Stomach smooth muscle (tissue), 2 donors: Measurements from ENCODE around the gene MYL3.
"Not testable (repeated sequence)": the region's sequence is repeated elsewhere in the genome, so short reads cannot be mapped to it uniquely, and the experiment has no call there.

ENCODE experiments used
- H3K27ac ChIP-seq: one replicate; pipeline ENCODE4 v1.7.0; 2013; ENCODE audit warnings: mild to moderate bottlenecking, low read length, inconsistent platforms
- H3K27me3 ChIP-seq, 2 donors: one replicate each; pipeline ENCODE4 v1.7.0; 2013; ENCODE audit warnings: low read length in 2 of 2; ENCODE audit not compliant: insufficient read depth in 2 of 2, control insufficient read depth in 1 of 2
- H3K36me3 ChIP-seq, 2 donors: one replicate each; pipeline ENCODE4 v1.7.0; 2013; ENCODE audit warnings: low read length in 2 of 2; ENCODE audit not compliant: control insufficient read depth in 2 of 2, insufficient read depth in 2 of 2
- H3K4me1 ChIP-seq: one replicate; pipeline ENCODE4 v1.7.0; 2013; ENCODE audit warnings: low read length; ENCODE audit not compliant: control insufficient read depth, insufficient read depth
- H3K4me3 ChIP-seq, 2 donors: one replicate each; pipeline ENCODE4 v1.7.0; 2013; ENCODE audit warnings: low read length in 2 of 2
- H3K9ac ChIP-seq, 2 donors: one replicate each; pipeline ENCODE4 v1.7.0; 2013; ENCODE audit warnings: low read length in 2 of 2, mild to moderate bottlenecking in 1 of 2
- H3K9me3 ChIP-seq, 2 donors: one replicate each; pipeline ENCODE4 v1.7.0; 2013; ENCODE audit warnings: low read length in 2 of 2; ENCODE audit not compliant: control insufficient read depth in 2 of 2
- donor health status: healthy.
- donor health status: Pancreatic carcinoma.

The MYL3 gene

DNA sequence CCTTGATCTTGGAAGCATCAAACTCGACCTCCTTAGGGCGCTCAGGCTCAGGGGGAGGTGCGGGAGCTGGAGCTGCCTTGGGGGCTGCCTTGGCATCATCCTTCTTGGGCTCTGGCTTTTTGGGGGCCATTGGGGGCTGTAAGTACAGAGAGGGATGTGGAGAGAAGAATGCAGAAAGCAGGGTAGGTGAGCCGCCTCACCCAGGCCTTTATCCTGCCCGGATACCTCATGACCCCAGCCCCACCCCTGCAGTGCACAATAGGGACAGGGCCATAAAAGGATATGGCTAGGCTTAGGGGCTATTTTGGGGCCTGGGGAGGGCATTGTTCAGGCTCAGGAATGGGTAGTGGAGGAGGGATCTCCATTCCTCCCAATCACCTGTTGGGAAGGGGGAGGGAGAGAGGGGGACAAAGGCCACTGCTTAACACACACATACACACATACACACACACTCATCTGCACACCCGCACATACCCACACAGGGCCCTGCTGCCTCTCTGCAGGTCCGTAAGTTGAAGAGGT, at the start of gene MYL3:
Gene MYL3 (minus strand): TSS at position 184 of the 522 bp plus-strand sequence. CDS start 54 bp downstream, at position 130.
- peaks cover 17% of the 10 kb centered on the region for H3K4me1 ChIP-seq
- H3K36me3 ChIP-seq: no peaks in the 10 kb centered on the region
- no peaks in the 10 kb centered on the region for H3K9me3 ChIP-seq
- H3K4me3 ChIP-seq: no peak within 1 kb of the TSS
- H3K9ac ChIP-seq: no peak within 1 kb of the TSS
- no peak within 1 kb of the TSS for H3K27ac ChIP-seq
- no peaks in the 10 kb centered on the region for H3K27me3 ChIP-seq

DNA sequence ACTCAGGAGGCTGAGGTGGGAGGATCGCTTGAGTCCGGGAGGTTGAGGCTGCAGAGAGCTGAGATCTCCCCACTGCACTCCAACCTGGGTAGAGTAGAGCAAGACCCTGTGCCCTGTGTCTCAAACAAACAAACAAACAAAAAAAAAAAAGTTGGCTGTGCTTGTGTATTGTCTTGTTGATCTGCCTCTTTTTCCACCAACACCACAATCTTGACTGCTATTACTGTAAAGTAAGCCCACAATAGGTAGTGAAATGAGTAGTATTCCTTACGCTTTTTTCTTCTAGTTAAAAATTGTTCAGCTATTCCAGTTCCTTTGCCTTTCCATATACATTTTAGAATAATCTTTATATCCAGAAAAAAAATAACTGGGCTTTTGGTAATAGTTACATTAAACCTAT, 49.7 kb upstream of the MYL3 start:
- Histone ChIP-seq H3K9ac (no peak overlapping the region), H3K36me3 (peaks cover 3 to 4% of the 10 kb centered on the region in 2 donors), H3K4me1 (peaks cover 24% of the 10 kb centered on the region), H3K4me3 (no peak overlapping the region), H3K27ac (no peak overlapping the region), H3K27me3 (peaks cover 0 to 4% of the 10 kb centered on the region in 2 donors), H3K9me3 (no peaks in the 10 kb centered on the region)

DNA sequence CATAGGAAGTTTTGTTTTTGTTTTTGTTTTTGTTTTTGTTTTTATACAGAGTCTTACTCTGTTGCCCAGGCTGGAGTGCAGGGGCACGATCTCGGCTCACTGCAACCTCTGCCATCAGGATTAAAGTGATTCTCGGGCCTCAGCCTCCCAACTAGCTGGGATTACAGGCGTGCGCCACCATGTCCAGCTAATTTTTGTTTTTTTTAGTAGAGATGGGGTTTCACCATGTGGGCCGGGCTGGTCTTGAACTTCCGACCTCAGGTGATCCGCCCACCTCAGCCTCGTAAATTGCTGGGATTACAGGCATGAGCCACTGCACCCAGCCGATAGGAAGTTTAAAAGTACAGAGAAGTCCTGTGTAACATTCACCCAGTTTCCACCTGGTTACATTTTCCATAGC, 47.7 kb upstream of the MYL3 start:
- H3K4me3 ChIP-seq, H3K9me3 ChIP-seq, H3K27ac ChIP-seq, H3K27me3 ChIP-seq, H3K36me3 ChIP-seq, H3K9ac ChIP-seq: not testable (repeated sequence)
- peaks cover 24% of the 10 kb centered on the region for H3K4me1 ChIP-seq

DNA sequence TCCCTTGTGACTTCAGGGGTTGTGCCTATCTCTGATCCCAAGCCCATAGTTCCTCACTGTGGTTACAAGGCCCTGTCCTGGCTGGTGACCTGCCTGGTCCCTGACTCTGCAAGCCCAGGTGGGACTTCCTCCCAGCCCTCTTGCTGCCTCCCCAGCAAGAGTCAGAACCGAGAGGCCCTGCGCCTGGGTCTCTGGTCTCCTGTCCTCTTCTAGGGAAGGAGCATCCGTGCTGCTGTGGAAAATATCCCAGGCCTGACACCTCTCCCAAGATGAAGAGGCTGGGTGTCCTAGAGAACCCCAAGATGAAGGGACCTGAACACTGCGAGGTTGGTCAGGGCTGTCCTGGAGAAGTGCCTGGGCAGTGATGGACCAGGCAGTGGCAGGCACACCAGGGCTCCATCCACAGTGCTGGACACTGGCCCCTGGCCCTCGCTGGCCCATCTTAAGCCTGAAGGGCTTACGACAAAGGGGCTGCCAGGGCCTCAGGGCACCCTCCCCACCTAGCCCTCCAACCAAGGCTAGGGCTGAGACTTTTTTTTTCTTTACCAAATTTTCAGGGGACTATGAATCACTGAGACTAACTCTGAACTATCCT, 47.0 kb upstream of the MYL3 start:
- peak overlapping the region in 1 of 2 donors; percentile 42 for H3K9ac ChIP-seq
- peaks cover 24% of the 10 kb centered on the region for H3K4me1 ChIP-seq
- H3K9me3 ChIP-seq: no peaks in the 10 kb centered on the region
- no peak overlapping the region for H3K4me3 ChIP-seq
- H3K27ac ChIP-seq: no peak overlapping the region
- no peaks in the 10 kb centered on the region for H3K36me3 ChIP-seq
- peaks cover 0 to 5% of the 10 kb centered on the region in 2 donors for H3K27me3 ChIP-seq

DNA sequence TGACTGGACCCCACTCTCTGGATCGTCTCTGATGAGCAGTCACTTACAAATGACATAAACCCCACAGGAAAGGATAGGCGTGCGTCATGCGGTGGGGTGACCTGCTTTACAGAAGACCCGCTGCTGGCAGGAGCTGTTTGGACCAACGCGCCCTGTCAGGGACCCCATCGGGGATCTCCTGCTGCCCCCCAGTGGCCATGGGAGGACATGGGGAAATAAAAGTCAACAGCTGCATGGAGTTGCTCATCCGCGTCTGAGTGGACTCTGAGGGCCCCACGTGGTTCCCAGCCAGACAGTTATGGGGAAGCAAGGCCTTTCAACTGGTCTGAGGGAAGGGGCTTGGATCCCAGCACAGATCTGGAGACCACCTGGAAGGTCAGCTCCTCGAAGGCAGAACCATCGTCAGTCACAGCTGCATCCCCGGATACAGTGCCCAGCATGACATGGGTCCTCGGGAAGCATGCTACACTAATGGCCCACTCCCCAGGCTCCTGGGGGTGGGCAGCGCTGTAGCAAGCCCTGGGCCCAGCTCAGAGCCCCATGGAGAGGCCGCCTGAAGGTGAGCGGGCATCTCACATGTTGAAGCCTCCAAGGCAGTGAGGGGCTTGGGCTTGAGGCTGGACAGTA, 46.4 kb upstream of the MYL3 start:
- Histone ChIP-seq H3K4me1 (peaks cover 24% of the 10 kb centered on the region), H3K27me3 (peaks cover 0 to 6% of the 10 kb centered on the region in 2 donors), H3K4me3 (peak overlapping the region; percentile 42 to 54), H3K36me3 (no peaks in the 10 kb centered on the region), H3K27ac (no peak overlapping the region), H3K9me3 (no peaks in the 10 kb centered on the region), H3K9ac (peak overlapping the region in 1 of 2 donors; percentile 42)

DNA sequence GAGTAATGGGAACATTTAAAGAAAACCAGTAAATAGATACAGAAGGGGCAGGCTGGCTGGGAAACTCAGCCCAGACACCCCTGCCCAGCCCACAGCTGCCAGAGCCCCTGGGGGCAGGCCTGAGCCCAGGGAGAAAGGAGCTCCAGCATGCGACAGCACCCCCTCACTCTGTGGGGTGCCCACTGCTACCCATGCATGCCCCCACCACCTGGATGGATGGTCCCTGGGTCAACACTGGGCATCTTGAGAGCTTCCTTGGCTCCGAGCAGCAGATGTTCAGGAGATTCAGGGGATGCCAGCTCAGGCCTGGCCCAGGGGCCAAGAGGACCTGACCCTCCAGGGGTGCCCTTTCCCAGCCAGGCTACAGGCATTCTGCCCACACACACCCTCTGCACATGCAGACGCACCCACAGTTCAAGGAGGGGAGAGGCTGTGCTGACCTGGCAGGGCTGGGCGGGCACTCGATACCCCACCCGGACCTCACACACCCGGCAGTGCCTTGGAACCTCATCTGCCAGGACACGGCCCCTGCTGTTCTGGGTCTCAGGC, 45.8 kb upstream of the MYL3 start:
- H3K4me1 ChIP-seq: peaks cover 23% of the 10 kb centered on the region
- H3K9me3 ChIP-seq: no peaks in the 10 kb centered on the region
- peaks cover 0 to 7% of the 10 kb centered on the region in 2 donors for H3K27me3 ChIP-seq
- H3K4me3 ChIP-seq: peak overlapping the region; percentile 42 to 54
- H3K36me3 ChIP-seq: no peaks in the 10 kb centered on the region
- H3K27ac ChIP-seq: no peak overlapping the region
- H3K9ac ChIP-seq: peak overlapping the region in 1 of 2 donors; percentile 29

DNA sequence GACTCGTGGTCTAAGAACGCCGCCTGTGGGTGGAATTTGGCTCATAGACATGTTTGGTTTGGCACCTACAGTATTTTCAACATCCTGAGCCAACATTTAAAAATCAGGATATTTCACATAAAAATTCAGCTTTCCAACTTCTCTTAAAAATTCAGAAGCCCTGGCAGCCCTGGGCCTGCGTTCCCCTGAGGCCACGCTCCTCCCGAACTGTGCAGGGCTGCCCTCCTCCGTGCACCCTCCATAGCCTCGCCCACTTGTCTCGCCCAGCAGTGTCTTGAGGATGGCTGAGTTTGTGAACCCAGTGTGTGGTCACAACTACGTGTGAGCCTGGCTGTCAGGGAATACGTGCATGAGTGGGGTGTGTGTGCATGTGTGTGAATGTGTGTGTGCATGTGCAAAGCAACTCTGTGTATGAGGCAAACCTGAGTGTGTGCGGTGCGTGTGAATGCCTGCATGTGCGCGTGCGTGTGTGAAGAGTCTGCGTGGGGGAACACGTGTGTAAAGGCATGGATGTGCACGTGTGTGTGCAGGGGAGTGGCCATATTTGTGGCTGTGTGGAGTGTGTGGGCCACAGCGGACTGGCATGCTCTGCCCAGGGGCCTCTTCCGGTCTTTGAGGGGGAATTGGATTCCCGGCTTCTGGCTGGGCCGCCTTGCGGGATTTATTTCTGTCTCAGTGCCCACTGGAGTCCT, 45.2 kb upstream of the MYL3 start:
- Histone ChIP-seq H3K27me3 (peaks cover 0 to 7% of the 10 kb centered on the region in 2 donors), H3K27ac (no peak overlapping the region), H3K4me3 (no peak overlapping the region), H3K4me1 (peaks cover 17% of the 10 kb centered on the region), H3K9me3 (no peaks in the 10 kb centered on the region), H3K36me3 (no peaks in the 10 kb centered on the region), H3K9ac (no peak overlapping the region)

DNA sequence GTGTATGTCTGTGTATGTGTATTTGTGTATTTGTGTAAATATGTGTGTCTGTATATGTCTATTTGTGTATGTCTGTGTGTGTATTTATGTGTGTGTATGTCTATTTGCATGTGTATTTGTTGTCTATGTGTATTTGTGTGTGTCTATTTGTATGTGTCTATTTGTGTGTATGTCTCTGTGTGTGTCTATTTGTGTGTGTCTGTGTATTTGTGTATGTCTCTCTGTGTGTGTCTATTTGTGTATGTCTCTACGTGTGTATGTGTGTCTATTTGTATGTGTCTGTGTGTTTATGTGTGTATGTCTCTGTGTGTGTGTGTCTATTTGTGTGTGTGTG, 44.7 kb upstream of the MYL3 start:
- Histone ChIP-seq H3K27me3 (peaks cover 0 to 7% of the 10 kb centered on the region in 2 donors), H3K9ac (no peak overlapping the region), H3K4me1 (peaks cover 15% of the 10 kb centered on the region), H3K4me3 (no peak overlapping the region), H3K36me3 (no peaks in the 10 kb centered on the region), H3K9me3 (no peaks in the 10 kb centered on the region), H3K27ac (no peak overlapping the region)

DNA sequence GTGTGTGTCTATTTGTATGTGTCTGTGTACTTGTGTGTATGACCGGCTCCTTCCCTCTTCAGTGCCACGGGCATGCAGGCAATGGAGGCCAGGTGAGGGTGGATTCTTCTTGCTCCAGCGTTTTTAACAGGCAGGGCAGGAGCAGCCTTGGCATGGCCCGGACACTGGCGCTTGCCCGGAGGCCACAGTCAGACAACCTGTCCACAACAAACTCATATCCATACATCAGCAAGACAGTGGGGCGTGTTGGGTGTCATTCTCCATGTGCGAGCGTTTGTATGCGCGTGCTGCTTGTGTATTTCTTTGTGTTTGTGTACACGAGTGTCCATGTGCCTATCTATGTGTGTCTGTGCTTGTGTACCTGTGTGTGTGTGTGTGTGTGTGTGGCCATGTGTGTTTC, 44.0 kb upstream of the MYL3 start:
- no peaks in the 10 kb centered on the region for H3K36me3 ChIP-seq
- H3K27me3 ChIP-seq: peaks cover 0 to 7% of the 10 kb centered on the region in 2 donors
- H3K9me3 ChIP-seq: no peaks in the 10 kb centered on the region
- no peak overlapping the region for H3K4me3 ChIP-seq
- H3K27ac ChIP-seq: no peak overlapping the region
- H3K4me1 ChIP-seq: peaks cover 15% of the 10 kb centered on the region
- H3K9ac ChIP-seq: no peak overlapping the region

DNA sequence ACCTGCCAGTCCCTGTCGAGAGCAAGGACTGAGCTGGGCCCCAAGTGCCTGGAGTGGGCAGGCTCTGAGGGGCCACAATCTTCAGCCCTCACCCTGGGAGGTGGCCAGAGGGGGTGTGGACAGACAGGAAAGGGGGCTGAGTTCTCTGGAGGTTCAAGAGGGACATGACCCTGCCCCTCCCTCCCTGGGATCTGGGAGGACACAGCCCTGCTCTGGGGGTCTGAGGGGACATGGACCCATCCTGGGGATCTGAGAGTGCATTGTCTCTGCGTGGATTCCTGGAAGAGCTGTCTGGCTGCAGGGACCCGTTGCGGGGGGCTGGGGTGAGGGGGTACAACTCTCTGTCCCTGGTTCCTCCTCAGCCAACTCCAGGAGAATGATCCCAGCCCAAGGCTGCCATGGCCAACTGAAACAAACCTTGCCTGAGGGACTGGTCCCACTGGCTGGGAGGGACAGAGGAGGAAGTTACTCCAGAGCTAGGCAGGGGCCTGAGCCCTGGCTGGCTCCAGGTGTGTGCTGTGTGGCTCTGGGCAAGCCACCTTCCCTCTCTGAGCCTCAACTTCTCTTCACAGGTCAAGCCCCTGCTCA, 43.3 kb upstream of the MYL3 start:
- no peaks in the 10 kb centered on the region for H3K36me3 ChIP-seq
- H3K4me1 ChIP-seq: peaks cover 15% of the 10 kb centered on the region
- H3K9me3 ChIP-seq: no peaks in the 10 kb centered on the region
- no peak overlapping the region for H3K4me3 ChIP-seq
- H3K27me3 ChIP-seq: peaks cover 0 to 7% of the 10 kb centered on the region in 2 donors
- H3K9ac ChIP-seq: no peak overlapping the region
- H3K27ac ChIP-seq: no peak overlapping the region
